H1 (cell line): ENCODE data around the gene OPCML.

ENCODE experiments used
- GABPA ChIP-seq: IDR thresholded peaks from 2 replicates; pipeline ENCODE4 v1.6.1; 2011; ENCODE audit warnings: mild to moderate bottlenecking, low read length, moderate library complexity, borderline replicate concordance; ENCODE audit not compliant: insufficient read depth
- TF ChIP-seq, protein P1 (sequence below), 3 experiments: IDR thresholded peaks; 1 replicate in 2 of 3; 2 replicates in 1 of 3; pipeline versions ENCODE4 v1.5.1 to v1.6.1; 2011; ENCODE audit warnings: low read length in 3 of 3, mild to moderate bottlenecking in 3 of 3, inconsistent platforms in 2 of 3, low read depth in 1 of 3, moderate library complexity in 1 of 3; ENCODE audit not compliant: insufficient read depth in 1 of 3; ENCODE audit errors: control extremely low read depth in 1 of 3

DNA sequence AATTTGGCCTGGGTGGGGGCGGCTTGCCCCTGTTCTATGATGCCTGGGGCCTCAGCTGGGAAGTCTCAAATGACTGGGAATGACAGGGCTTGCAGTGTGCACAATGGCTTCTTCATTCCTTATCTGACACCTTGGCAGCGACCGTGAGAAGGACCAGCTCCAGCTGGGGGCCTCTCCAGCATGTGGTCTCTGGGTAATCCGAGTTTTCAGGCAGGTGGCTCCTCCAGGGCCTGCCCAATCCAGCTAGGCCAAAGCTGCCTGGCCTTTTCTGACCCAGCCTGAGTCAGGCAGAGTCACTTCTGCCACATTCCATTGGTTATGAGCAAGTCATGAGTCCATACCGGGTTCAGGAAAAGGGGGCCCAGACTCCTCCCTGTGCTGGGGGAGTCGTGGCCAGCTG lies 646.0 kb downstream of the OPCML start:
- TF ChIP-seq GABPA, result no peak
- TF ChIP-seq, protein P1, sequence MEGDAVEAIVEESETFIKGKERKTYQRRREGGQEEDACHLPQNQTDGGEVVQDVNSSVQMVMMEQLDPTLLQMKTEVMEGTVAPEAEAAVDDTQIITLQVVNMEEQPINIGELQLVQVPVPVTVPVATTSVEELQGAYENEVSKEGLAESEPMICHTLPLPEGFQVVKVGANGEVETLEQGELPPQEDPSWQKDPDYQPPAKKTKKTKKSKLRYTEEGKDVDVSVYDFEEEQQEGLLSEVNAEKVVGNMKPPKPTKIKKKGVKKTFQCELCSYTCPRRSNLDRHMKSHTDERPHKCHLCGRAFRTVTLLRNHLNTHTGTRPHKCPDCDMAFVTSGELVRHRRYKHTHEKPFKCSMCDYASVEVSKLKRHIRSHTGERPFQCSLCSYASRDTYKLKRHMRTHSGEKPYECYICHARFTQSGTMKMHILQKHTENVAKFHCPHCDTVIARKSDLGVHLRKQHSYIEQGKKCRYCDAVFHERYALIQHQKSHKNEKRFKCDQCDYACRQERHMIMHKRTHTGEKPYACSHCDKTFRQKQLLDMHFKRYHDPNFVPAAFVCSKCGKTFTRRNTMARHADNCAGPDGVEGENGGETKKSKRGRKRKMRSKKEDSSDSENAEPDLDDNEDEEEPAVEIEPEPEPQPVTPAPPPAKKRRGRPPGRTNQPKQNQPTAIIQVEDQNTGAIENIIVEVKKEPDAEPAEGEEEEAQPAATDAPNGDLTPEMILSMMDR (IDR thresholded peaks at IDR 0.05; ENCODE audit: control extremely low read depth in 1 of 3, insufficient read depth in 1 of 3, low read depth in 1 of 3, low read length in 3 of 3), result no peak
